Panc1 (cell line): ENCODE data around the gene RP9.

Experiments used
- POLR2AphosphoS5 ChIP-seq: IDR thresholded peaks from 2 replicates; pipeline ENCODE4 v1.6.1; 2012; ENCODE audit warnings: mild to moderate bottlenecking, low read depth, low read length, moderate library complexity
- SIN3A ChIP-seq: IDR thresholded peaks from 2 replicates; pipeline ENCODE4 v1.6.1; 2012; ENCODE audit warnings: low read depth, mild to moderate bottlenecking, low read length, moderate library complexity, borderline replicate concordance; ENCODE audit not compliant: insufficient read depth
- TCF7L2 ChIP-seq: IDR thresholded peaks from 2 replicates; pipeline ENCODE4 v1.6.1; 2011; ENCODE audit warnings: mild to moderate bottlenecking, low read depth, low read length, inconsistent platforms
- TF ChIP-seq, protein P1 (sequence below): fragments of 450-650 bp; IDR thresholded peaks from 2 replicates; pipeline ENCODE4 v1.5.1; 2017; ENCODE audit warnings: mild to moderate bottlenecking
- TF ChIP-seq, protein P2 (sequence below), 2 experiments: IDR thresholded peaks; 2 replicates each; pipeline ENCODE4 v1.6.1; 2011 to 2012; ENCODE audit warnings: low read depth in 2 of 2, control low read depth in 1 of 2, low read length in 1 of 2, mild to moderate bottlenecking in 1 of 2, moderate library complexity in 1 of 2; ENCODE audit not compliant: insufficient read depth in 1 of 2

DNA sequence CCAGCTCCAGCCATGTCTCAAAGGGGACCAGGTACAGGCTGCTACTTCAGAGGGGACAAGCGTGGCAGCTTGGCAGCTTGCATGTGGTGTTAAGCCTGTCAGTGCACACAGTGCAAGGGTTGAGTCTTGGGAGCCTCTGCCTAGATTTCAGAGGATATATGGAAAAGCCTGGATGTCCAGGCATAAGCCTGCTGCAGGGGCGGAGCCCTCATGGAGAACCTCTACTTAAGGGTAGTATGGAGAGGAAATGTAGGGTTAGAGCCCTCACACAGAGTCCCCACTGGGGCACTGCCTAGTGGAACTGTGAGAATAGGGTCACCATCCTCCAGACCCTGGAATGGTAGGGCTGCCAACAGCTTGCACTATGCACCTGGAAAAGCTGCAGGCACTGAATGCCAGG is 38.9 kb downstream of the RP9 start:
- TF ChIP-seq, protein P1, sequence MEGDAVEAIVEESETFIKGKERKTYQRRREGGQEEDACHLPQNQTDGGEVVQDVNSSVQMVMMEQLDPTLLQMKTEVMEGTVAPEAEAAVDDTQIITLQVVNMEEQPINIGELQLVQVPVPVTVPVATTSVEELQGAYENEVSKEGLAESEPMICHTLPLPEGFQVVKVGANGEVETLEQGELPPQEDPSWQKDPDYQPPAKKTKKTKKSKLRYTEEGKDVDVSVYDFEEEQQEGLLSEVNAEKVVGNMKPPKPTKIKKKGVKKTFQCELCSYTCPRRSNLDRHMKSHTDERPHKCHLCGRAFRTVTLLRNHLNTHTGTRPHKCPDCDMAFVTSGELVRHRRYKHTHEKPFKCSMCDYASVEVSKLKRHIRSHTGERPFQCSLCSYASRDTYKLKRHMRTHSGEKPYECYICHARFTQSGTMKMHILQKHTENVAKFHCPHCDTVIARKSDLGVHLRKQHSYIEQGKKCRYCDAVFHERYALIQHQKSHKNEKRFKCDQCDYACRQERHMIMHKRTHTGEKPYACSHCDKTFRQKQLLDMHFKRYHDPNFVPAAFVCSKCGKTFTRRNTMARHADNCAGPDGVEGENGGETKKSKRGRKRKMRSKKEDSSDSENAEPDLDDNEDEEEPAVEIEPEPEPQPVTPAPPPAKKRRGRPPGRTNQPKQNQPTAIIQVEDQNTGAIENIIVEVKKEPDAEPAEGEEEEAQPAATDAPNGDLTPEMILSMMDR = no peak
- TF ChIP-seq, protein P2, sequence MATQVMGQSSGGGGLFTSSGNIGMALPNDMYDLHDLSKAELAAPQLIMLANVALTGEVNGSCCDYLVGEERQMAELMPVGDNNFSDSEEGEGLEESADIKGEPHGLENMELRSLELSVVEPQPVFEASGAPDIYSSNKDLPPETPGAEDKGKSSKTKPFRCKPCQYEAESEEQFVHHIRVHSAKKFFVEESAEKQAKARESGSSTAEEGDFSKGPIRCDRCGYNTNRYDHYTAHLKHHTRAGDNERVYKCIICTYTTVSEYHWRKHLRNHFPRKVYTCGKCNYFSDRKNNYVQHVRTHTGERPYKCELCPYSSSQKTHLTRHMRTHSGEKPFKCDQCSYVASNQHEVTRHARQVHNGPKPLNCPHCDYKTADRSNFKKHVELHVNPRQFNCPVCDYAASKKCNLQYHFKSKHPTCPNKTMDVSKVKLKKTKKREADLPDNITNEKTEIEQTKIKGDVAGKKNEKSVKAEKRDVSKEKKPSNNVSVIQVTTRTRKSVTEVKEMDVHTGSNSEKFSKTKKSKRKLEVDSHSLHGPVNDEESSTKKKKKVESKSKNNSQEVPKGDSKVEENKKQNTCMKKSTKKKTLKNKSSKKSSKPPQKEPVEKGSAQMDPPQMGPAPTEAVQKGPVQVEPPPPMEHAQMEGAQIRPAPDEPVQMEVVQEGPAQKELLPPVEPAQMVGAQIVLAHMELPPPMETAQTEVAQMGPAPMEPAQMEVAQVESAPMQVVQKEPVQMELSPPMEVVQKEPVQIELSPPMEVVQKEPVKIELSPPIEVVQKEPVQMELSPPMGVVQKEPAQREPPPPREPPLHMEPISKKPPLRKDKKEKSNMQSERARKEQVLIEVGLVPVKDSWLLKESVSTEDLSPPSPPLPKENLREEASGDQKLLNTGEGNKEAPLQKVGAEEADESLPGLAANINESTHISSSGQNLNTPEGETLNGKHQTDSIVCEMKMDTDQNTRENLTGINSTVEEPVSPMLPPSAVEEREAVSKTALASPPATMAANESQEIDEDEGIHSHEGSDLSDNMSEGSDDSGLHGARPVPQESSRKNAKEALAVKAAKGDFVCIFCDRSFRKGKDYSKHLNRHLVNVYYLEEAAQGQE (IDR thresholded peaks at IDR 0.05; ENCODE audit: insufficient read depth in 1 of 2, low read depth in 2 of 2, low read length in 1 of 2) = no peak
- TF ChIP-seq POLR2AphosphoS5 (no peak), TCF7L2 (no peak), SIN3A (no peak)
